Measurements from ENCODE around the gene ARL5C. TPM values are rescaled to one million over a fixed set of nuclear protein-coding genes. Genes with fewer than 3 reads are reported as not detected.

ARL5C gene
- total RNA-seq, 1 donor from 2014 or later = not detected

DNA sequence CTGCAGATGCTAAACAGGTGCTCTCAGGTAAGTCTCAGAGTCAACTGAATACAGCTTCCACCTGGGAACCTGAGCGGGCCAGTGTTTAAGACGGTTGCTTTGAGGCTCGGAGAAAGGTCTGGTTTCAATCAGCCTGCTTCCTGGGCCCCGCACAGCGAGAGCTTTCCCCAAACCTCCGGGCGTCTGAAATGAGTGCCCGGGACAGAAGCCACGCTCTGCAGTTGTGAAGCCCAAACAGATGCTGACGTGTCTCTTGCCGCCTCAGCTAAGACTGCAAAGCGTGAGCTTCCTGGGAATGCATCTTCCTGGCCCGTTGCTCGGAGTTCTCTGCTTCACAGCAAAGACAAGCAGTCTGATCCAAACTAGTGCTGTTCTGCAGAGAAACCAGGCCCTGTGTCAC lies 51.2 kb downstream of the ARL5C start:
- Mint-ChIP-seq H3K27ac (no peak overlapping the region), H3K36me3 (ENCODE audit: low read depth) (no peaks in the 10 kb centered on the region), H3K27me3 (peaks cover 4% of the 10 kb centered on the region), H3K4me3 (no peak overlapping the region), H3K9me3 (no peaks in the 10 kb centered on the region), H3K4me1 (peaks cover 2% of the 10 kb centered on the region)
- no peak for DNase-seq
- intact Hi-C loops (cut with micrococcal nuclease) = no loop called here

DNA sequence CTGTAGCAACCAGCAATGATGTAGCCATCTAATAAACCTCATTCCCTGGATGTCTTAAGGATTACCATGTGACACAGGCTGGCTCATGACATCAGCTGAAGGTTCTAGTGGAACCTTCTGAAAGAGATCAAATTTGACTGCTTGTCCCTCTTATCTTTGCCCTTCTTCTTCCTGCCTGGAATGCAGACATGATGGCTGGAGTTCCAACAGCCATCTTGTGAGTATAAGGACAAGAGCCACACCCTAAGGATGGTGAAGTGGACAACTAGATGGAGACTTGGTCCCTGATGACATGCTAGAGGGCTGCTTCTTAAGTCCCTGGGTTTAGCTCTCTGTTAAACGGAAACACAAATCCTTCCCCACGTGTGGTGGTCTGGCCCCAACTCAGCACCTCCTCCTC lies 52.1 kb downstream of the ARL5C start:
- DNase-seq = no peak
- no peak overlapping the region for H3K27ac Mint-ChIP-seq
- H3K27me3 Mint-ChIP-seq = peaks cover 4% of the 10 kb centered on the region
- H3K9me3 Mint-ChIP-seq = no peaks in the 10 kb centered on the region
- H3K4me1 Mint-ChIP-seq = peaks cover 2% of the 10 kb centered on the region
- no peak overlapping the region for H3K4me3 Mint-ChIP-seq
- intact Hi-C loops (cut with micrococcal nuclease) = no loop called here
- H3K36me3 Mint-ChIP-seq (ENCODE audit: low read depth) = no peaks in the 10 kb centered on the region

DNA sequence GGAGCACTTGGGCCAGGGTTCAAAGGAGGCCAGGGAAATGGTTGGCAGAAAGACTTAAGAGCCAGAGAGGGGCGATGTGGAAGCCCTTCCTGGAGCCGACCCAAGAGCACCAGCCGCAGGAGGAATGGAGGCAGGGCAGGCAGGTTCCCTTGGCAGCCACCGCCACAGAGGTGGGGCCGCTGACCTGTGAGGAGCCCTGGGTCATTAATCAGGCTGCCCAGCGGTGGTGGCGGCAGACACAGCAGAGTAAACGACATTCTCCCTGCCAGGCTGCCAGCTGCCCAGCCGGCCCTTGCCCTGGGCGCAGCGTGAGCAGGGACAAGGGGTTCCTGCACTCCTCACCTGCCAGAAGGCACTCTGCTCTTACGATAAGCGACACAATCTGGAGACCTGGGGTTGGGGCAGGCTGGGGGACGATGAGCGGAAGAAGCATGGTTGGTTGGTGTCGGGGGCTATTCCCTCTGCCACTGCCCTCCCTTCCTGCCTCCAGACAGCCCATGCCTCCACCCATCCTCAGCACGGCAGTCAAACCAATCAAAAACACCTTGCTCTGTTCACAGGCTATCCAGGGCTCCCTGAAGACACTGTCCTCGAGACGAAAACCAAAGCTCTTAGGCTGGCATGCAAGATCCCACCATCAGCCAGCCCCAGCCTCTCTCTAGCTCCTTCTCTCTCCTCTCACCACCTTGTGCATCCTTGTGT lies 55.4 kb downstream of the ARL5C start:
- H3K9me3 Mint-ChIP-seq = no peaks in the 10 kb centered on the region

DNA sequence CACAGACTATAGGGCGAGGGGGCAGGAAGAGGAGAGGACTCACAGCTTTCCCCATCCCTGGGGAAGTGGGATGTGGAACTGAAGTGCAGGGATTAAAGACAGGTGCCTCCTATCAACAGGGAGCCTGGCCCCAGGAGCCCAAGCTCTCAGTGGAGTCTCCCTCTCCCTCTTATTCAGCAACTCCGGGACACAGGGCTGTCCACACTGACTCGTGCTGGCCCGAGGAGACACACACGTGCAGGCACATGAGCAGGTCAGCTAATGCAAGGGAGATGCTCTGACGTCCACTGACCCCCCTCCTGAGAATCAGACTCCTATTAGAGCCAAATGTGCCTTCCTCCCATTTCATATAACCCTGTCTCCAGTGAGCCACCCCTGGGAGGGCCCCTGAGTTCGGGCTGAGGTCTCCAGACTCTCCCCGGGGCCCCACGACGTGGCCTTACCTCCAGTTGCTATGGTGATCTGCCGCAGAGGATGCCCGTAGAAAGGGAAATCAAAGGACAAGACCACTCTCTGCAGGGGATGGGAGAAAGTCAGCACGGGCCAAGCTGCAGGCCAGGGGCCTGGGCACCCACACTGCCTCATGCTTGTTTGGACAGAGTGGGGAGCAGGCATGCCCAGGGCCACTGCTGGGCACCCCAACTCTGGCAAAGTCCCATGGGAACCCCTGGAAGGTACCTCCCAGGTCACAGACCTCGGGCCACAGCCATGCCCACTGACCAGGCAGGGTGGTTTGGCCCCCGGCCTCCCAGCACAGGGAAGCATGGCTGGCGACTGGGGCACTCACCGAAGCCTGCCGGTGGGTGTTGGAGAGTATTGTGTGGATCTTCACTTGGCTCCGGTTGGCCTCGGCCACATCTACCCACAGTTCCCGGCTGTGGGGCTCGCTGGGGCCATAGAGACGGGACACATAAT lies 57.2 kb downstream of the ARL5C start:
- Mint-ChIP-seq H3K36me3 (ENCODE audit: low read depth) (no peaks in the 10 kb centered on the region), H3K27ac (no peak overlapping the region), H3K9me3 (no peaks in the 10 kb centered on the region), H3K27me3 (peaks cover 2% of the 10 kb centered on the region), H3K4me3 (no peak overlapping the region), H3K4me1 (no peaks in the 10 kb centered on the region)
- DNase-seq = no peak
- intact Hi-C loops (cut with micrococcal nuclease) = no loop called here

More for the DNA sequence above, 55.4 kb downstream of the ARL5C start:
- intact Hi-C loops (cut with micrococcal nuclease) = no loop called here
- no peak for DNase-seq
- Mint-ChIP-seq H3K27ac (no peak overlapping the region), H3K27me3 (peaks cover 7% of the 10 kb centered on the region), H3K4me1 (no peaks in the 10 kb centered on the region), H3K4me3 (no peak overlapping the region), H3K36me3 (ENCODE audit: low read depth) (no peaks in the 10 kb centered on the region)

DNA sequence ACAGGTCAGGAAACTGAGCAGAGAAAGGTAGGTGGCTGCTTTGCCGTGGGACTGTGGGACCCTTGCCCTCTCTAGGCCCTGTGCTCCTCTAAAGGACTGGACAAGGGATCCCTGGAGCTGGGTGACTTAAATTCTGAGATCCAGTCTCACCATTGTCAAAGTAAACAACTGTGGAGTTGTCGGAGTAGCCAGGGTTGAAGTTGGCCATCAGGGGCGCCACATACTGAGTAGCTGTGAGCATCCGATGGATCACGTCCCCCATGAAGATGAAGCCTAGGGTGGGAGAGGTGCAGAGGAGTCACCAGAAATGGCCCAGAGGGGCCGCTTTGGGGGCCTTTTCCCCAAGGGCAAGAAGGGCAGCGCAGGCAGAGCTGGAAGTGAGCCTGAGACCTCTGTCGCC lies 58.0 kb downstream of the ARL5C start:
- H3K9me3 Mint-ChIP-seq = no peaks in the 10 kb centered on the region
- peaks cover 2% of the 10 kb centered on the region for H3K27me3 Mint-ChIP-seq
- no peak overlapping the region for H3K27ac Mint-ChIP-seq
- no peak overlapping the region for H3K4me3 Mint-ChIP-seq
- no peaks in the 10 kb centered on the region for H3K4me1 Mint-ChIP-seq
- intact Hi-C loops (cut with micrococcal nuclease) = no loop called here
- H3K36me3 Mint-ChIP-seq (ENCODE audit: low read depth) = no peaks in the 10 kb centered on the region
- no peak for DNase-seq

DNA sequence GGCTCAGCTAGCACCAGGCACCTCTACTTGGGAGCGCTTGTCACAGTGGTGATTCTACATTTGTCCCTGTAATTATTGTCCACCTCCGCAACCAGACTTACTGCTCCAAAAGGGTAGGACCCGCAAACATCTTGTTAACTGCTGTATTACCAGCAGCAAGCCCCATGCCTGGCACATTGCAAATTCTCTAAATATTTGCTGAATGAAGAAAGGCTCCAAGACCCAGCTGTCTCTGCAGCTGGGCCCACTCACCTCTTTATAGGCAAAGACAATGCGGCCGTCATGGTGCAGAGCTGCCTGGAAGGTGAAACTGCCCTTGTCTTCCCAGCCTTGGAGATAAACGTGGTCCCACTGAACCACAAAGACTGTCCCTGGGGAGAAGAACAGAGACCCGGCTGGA lies 58.8 kb downstream of the ARL5C start:
- intact Hi-C loops (cut with micrococcal nuclease) = no loop called here
- no peak overlapping the region for H3K27ac Mint-ChIP-seq
- no peaks in the 10 kb centered on the region for H3K4me1 Mint-ChIP-seq
- no peak overlapping the region for H3K4me3 Mint-ChIP-seq
- DNase-seq = no peak
- no peaks in the 10 kb centered on the region for H3K9me3 Mint-ChIP-seq
- peaks cover 2% of the 10 kb centered on the region for H3K27me3 Mint-ChIP-seq
- H3K36me3 Mint-ChIP-seq (ENCODE audit: low read depth) = no peaks in the 10 kb centered on the region

Other genes starting within 250 kb of the ARL5C start
- gene FBXO47, start 198.8 kb downstream of the ARL5C start, total RNA-seq = 0.09 TPM in 1 of 2 replicates, not detected in the other
- 0.16 and 0.43 TPM in 2 replicates for gene PLXDC1, start 14.5 kb downstream of the ARL5C start, total RNA-seq
- 20.4 and 22.5 TPM in 2 replicates for gene CACNB1, start 31.5 kb upstream of the ARL5C start, total RNA-seq
- 2,240 and 2,301 TPM in 2 replicates for gene RPL19, start 34.1 kb upstream of the ARL5C start, total RNA-seq
- not detected in 2 replicates for gene STAC2, start 59.8 kb upstream of the ARL5C start, total RNA-seq
- gene FBXL20, start 235.5 kb upstream of the ARL5C start, total RNA-seq = 20.8 and 21.8 TPM in 2 replicates